NT2/D1 (cell line): ENCODE results near the gene DPEP1.
"Not testable (repeated sequence)": the region's sequence is repeated elsewhere in the genome, so short reads cannot be mapped to it uniquely, and the experiment has no call there.

Experiments
- DNase-seq: peaks from one replicate; pipeline ENCODE4 v3.0.0-alpha.2; 2011; ENCODE audit warnings: low read depth, low spot score
- H3K27me3 ChIP-seq: 2 replicates; pipeline ENCODE4 v1.6.0; 2011; ENCODE audit warnings: mild to moderate bottlenecking; ENCODE audit not compliant: insufficient read length, insufficient read depth
- H3K36me3 ChIP-seq: 2 replicates; pipeline ENCODE4 v1.6.1; 2011; ENCODE audit warnings: mild to moderate bottlenecking, low read length, mixed read lengths; ENCODE audit not compliant: insufficient read depth, insufficient read length
- H3K4me1 ChIP-seq: 2 replicates; pipeline ENCODE4 v1.5.1; 2011; ENCODE audit not compliant: insufficient read depth, insufficient read length
- H3K4me3 ChIP-seq: 2 replicates; pipeline ENCODE4 v1.5.1; 2011; ENCODE audit warnings: low read depth; ENCODE audit not compliant: insufficient read length
- H3K9ac ChIP-seq: 2 replicates; pipeline ENCODE4 v1.6.0; 2011; ENCODE audit warnings: low read depth; ENCODE audit not compliant: insufficient read length
- H3K9me3 ChIP-seq: 2 replicates; pipeline ENCODE4 v1.5.1; 2011; ENCODE audit warnings: mild to moderate bottlenecking, low read length; ENCODE audit not compliant: insufficient read depth
- SUZ12 ChIP-seq: IDR thresholded peaks from 2 replicates; pipeline ENCODE4 v1.6.1; 2011; ENCODE audit not compliant: insufficient read length, insufficient read depth; ENCODE audit errors: extremely low read depth
- YY1 ChIP-seq: IDR thresholded peaks from 2 replicates; pipeline ENCODE4 v1.6.1; 2011; ENCODE audit not compliant: insufficient read length, insufficient read depth
- ZNF274 ChIP-seq: IDR thresholded peaks from 2 replicates; pipeline ENCODE4 v1.6.1; 2011; ENCODE audit warnings: mild to moderate bottlenecking, low read depth, low read length

DPEP1 gene

DNA sequence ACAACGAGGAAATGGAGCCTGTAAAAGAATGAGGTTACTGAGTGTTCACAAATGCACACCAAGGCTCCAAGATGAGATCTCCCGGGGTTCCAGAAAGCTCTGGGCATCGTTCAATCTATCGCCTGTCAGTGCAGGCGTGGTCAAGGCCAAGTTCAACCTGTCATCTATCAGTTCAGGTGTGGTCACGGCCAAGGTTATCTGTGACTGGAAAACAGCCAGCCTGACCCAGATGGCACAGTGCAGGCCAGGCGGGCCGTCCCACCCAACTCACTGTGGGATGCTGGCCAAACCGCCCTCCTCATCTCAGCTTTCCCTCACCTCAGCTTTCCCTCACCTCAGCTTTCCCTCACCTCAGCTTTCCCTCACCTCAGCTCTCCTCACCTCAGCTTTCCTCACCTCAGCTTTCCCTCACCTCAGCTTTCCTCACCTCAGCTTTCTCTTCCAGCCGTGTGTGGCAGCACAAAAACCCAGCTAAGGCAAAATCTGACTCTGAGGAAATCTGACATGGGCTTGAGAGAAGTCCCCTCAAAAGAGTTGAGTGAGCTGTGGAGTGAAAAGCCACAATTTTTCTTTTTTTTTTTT, 41.7 kb downstream of the DPEP1 start:
- no peak overlapping the region for H3K4me3 ChIP-seq
- no peaks in the 10 kb centered on the region for H3K9me3 ChIP-seq
- H3K27me3 ChIP-seq = no peaks in the 10 kb centered on the region
- H3K9ac ChIP-seq = no peak overlapping the region
- H3K36me3 ChIP-seq = peaks cover 53% of the 10 kb centered on the region
- no peak for DNase-seq
- TF ChIP-seq ZNF274 (no peak), YY1 (no peak), SUZ12 (no peak)
- H3K4me1 ChIP-seq = peaks cover 7% of the 10 kb centered on the region

DNA sequence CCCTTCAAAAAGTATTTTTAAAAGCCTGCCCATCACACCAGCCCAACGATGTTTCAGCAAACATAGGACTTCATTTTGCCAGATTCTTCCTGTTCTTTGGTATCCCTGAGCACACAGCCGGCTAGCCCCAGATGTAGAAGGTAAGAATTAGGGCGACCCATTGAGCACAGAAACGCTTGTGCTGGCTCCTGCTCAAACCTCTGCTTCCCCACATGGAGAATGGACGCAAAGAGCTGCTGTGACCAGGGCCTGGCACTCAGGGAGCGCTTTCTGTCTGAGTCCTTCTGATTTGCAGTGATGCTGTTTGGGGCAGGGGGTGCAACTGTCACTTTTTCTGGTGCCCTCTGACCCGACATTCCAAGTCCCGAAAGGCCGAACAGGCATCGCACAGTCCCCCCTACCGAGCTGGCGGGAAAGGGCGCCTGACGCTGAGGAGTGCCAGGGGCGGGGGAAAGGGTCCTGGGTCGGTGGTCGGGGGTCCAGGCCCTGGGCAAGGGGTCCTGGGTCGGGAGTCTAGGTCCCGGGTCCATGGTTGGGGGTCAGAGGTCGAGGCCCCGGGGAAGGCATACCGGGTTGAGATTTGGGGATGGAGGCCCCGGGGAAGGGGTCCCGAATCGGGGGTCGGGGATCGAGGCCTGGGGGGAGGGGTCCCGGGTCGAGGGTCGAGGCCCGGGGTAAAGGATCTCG, 43.1 kb downstream of the DPEP1 start:
- Histone ChIP-seq H3K4me3 (peak overlapping the region; percentile 99), H3K9me3 (no peaks in the 10 kb centered on the region), H3K9ac (peak overlapping the region; percentile 99), H3K27me3 (no peaks in the 10 kb centered on the region), H3K36me3 (peaks cover 56% of the 10 kb centered on the region), H3K4me1 (peaks cover 7% of the 10 kb centered on the region)
- no peak for DNase-seq
- TF ChIP-seq ZNF274 (no peak), YY1 (no peak), SUZ12 (no peak)

DNA sequence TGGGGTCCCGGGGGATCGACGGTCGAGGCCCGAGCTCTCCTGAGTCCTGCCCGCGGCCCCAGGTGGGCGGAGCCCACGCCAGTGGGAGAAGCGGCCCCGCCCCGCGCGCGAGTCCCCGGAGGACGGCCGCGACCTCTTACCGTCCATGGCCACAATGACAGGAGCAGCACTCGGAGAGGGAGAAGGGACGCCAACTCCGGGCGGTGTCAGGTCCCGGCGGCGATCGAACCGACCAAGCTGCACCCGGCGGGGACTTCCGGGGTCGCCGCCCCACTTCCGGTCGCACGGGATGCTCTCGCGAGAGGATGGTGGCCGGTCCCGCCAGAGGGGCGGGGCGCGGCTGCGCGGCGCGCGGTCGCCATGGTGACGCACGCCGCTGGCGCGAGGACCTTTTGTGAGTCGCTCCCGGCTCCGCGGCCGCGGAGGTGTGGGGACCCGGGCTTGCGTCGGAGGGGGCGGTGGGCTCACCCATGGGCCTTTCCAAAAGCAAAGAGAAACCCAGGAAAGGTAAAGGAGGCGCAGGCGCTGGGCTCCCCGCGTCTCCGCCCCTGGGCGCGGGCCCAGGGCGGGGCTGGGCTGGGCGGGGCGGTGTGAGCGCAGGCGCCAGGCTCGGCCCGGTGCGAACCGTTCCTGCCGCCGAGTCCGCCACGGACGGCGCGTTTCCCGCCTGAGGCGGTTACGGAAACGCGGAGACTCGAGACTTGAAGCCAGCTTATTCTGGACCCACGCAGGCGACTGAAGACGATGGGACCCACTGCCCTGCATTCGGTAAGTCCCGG, 44.2 kb downstream of the DPEP1 start, which contains the start of the genes CHMP1A and SPATA33:
TSS of gene CHMP1A (minus strand) at position 267 of the 779 bp plus-strand sequence. CDS start at position 147, 120 bp downstream.
TSS of gene SPATA33 (plus strand) at position 395 of the 779 bp plus-strand sequence. CDS start at position 471, 76 bp downstream.
- Histone ChIP-seq H3K9me3 (no peaks in the 10 kb centered on the region), H3K27me3 (no peaks in the 10 kb centered on the region), H3K4me1 (peaks cover 4% of the 10 kb centered on the region), H3K4me3 (peak within 1 kb of the TSS; percentile 99), H3K36me3 (peaks cover 57% of the 10 kb centered on the region), H3K9ac (peak within 1 kb of the TSS; percentile 99)
- TF ChIP-seq YY1 (no peak), SUZ12 (no peak), ZNF274 (no peak)
- DNase-seq = peak; percentile 83

DNA sequence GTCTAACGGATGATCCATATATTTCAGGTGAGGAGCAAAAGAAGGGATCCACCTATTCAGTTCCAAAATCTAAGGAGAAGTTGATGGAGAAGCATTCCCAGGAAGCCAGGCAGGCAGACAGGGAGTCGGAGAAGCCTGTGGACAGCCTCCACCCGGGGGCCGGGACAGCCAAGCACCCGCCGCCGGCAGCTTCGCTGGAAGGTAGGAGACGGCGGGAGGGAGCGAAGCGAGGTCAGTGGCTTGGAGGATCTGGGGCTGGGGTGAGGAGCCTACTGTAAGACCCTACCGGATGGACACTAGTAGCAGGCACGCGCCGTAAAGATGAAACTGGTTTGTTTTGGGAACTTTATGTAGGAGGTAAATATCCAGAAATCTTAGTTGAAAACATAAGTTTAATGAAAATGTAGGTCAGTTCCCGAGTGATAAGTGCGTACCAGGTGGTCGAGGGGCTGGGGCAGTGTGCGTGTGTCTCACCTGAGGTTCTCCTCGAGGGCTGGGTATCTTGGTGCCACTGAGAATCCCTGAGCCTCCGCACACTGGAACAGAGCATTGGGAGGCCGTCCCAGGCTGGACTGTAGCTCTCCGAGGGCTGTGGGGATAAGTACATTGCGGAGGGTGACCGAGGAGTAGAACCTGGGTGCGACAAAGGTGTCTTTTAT, 44.9 kb downstream of the DPEP1 start:
- Histone ChIP-seq H3K36me3 (peaks cover 62% of the 10 kb centered on the region), H3K9ac (peak overlapping the region; percentile 99), H3K9me3 (no peaks in the 10 kb centered on the region), H3K4me1 (peaks cover 4% of the 10 kb centered on the region), H3K4me3 (peak overlapping the region; percentile 99), H3K27me3 (no peaks in the 10 kb centered on the region)
- no peak for TF ChIP-seq SUZ12
- no peak for TF ChIP-seq ZNF274
- TF ChIP-seq YY1 = no peak
- DNase-seq = no peak

DNA sequence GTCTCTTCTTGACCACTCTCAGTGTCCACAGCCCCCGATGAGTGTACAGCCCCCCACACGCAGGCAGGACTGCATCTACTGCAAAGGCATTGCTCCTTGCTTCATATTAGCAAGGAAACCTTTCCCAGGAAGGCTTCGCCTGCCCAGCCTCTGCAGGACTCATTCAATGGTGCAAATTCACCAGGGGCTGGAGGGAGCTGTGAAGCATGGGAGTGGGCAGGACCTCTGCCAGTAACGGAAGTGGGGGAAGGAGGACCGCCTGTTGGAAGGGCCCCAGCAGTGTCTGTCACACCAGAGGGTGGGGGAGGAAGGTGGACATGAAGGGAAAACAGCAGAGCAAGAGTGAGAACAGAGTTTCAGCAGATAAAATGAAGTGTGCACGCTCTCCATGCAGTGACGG, 46.7 kb downstream of the DPEP1 start:
- Histone ChIP-seq H3K9me3 (peaks cover 4% of the 10 kb centered on the region; the same call in 1 of the 2 replicates), H3K27me3 (no peaks in the 10 kb centered on the region), H3K4me1 (peaks cover 4% of the 10 kb centered on the region), H3K9ac (no peak overlapping the region), H3K36me3 (peaks cover 67% of the 10 kb centered on the region), H3K4me3 (no peak overlapping the region)
- TF ChIP-seq SUZ12 (no peak), ZNF274 (no peak), YY1 (no peak)
- no peak for DNase-seq

DNA sequence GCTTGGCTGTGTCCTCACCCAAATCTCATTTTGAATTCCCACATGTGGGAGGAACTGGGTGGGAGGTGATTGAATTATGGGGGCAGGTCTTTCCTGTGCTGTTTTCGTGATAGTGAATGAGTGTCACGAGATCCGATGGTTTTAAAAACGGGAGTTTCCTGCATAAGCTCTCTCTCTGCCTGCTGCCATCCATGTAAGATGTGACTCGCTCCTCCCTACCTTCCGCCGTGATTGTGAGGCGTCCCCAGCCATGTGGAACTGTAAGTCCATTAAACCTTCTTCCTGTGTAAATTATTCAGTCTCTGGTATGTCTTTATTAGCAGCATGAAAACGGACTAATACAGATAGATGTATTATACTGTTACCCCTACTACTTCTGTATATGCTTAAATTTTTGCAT, 47.8 kb downstream of the DPEP1 start:
- peaks cover 10% of the 10 kb centered on the region; the same call in 1 of the 2 replicates for H3K9me3 ChIP-seq
- H3K4me1 ChIP-seq = peaks cover 4% of the 10 kb centered on the region
- no peak overlapping the region for H3K9ac ChIP-seq
- DNase-seq = no peak
- no peaks in the 10 kb centered on the region for H3K27me3 ChIP-seq
- no peak for TF ChIP-seq SUZ12
- TF ChIP-seq ZNF274 = no peak
- TF ChIP-seq YY1 = no peak
- H3K36me3 ChIP-seq = peaks cover 70% of the 10 kb centered on the region
- H3K4me3 ChIP-seq = no peak overlapping the region

DNA sequence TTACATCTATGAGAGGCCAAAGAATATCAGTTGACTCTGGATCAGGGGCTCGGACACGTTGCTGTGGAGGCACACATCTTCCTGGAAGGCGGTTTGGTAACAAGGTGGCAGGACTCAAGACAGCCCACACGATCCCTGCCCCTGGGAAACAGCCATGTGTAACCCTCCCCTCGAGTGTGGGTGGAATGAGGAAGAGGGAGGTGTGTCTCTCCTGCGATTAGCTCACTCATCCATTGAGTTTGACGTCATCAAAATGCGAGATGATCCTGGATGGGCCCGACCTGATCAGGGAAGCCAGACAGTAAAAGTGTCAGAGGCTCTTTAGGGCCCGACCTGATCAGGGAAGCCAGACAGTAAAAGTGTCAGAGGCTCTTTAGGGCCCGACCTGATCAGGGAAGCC, 50.8 kb downstream of the DPEP1 start:
- DNase-seq, H3K4me3 ChIP-seq, H3K27me3 ChIP-seq, H3K4me1 ChIP-seq, H3K9ac ChIP-seq: not testable (repeated sequence)
- peaks cover 75% of the 10 kb centered on the region for H3K36me3 ChIP-seq
- peaks cover 17% of the 10 kb centered on the region; the same call in 1 of the 2 replicates for H3K9me3 ChIP-seq

DNA sequence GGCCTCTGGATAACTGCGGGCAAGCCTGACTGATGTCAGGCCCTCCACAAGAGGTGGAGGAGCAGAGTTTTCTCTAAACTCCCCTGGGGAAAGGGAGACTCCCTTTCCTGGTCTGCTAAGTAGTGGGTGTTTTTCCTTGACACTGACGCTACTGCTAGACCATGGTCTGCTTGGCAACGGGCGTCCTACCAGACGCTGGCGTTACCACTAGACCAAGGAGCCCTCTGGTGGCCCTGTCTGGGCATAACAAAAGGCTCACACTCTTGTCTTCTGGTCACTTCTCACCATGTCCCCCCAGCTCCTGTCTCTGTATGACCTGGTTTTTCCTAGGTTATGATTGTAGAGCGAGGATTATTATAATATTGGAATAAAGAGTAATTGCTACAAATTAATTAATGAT, 53.6 kb downstream of the DPEP1 start:
- H3K36me3 ChIP-seq = peaks cover 62% of the 10 kb centered on the region
- H3K4me1 ChIP-seq, H3K4me3 ChIP-seq, DNase-seq, H3K27me3 ChIP-seq, H3K9ac ChIP-seq: not testable (repeated sequence)
- peaks cover 17% of the 10 kb centered on the region; the same call in 1 of the 2 replicates for H3K9me3 ChIP-seq
